C4-2B (cell line): ENCODE measurements around the gene CAMK2N1.

Experiments
- ZFX ChIP-seq: fragments of 450-650 bp; IDR thresholded peaks from 2 replicates; pipeline ENCODE4 v1.6.1; 2017
- TF ChIP-seq, protein P1 (sequence below): fragments of 450-650 bp; conservative IDR thresholded peaks from 2 replicates; pipeline ENCODE4 v1.5.1; 2017; ENCODE audit warnings: mild to moderate bottlenecking

DNA sequence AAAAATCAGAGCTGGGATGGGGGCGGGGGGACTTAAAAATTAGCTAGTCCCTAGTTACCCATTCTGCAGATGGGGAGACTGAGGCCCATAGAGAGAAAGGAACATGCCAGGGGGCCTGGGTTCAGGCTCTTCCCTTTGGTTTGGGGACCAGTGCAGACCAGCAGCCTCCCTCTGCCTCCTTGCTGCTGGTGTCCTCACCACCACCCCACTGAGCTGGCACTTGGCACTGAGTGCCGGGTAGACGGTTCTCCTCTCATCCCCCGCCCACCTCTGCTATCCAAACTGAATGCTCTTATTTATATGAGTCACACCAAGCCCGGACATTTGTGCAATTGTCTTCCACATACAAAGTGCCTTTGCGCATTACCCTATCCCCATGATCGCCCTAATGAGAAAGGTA, 39.2 kb downstream of the CAMK2N1 start:
- TF ChIP-seq, protein P1, sequence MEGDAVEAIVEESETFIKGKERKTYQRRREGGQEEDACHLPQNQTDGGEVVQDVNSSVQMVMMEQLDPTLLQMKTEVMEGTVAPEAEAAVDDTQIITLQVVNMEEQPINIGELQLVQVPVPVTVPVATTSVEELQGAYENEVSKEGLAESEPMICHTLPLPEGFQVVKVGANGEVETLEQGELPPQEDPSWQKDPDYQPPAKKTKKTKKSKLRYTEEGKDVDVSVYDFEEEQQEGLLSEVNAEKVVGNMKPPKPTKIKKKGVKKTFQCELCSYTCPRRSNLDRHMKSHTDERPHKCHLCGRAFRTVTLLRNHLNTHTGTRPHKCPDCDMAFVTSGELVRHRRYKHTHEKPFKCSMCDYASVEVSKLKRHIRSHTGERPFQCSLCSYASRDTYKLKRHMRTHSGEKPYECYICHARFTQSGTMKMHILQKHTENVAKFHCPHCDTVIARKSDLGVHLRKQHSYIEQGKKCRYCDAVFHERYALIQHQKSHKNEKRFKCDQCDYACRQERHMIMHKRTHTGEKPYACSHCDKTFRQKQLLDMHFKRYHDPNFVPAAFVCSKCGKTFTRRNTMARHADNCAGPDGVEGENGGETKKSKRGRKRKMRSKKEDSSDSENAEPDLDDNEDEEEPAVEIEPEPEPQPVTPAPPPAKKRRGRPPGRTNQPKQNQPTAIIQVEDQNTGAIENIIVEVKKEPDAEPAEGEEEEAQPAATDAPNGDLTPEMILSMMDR, result no peak
- TF ChIP-seq ZFX, result no peak
